ENCODE data around the gene ENO4. TPM values are rescaled to one million over a fixed set of nuclear protein-coding genes. Genes with fewer than 3 reads are reported as not detected.

ENO4 gene
- polyA plus RNA-seq, 1 of the 3 experiments (the other 2 are of a cell fraction), result 0.36 TPM

DNA sequence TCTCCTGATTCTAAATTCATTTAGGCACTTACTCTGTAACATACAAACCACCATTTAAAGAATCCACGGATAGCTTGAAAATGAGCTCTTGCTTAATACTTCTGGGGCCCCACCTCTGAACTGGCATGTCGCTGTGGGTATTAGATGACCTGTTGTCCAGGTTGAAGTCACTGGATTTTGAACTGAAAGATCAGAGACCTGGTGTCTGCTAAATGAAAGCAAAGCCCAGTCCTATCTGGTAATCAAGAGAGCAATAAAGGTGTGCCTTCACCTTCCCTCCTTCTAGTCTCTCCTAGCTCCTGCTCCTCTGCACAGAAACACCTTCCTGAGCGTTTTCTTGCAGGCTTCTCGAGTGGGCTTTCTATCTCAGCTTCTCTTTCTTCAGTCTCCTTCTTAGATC, 4.4 kb downstream of the ENO4 start:
- Histone ChIP-seq H3K27me3 (ENCODE audit: insufficient read depth) (no peaks in the 10 kb centered on the region), H3K4me3 (ENCODE audit: low read depth in 2 of 2, low read length in 1 of 2) (no peak overlapping the region), H2AFZ (ENCODE audit: low read depth) (no peak overlapping the region), H3K4me2 (no peak overlapping the region), H3F3A (replicated peaks; ENCODE audit: insufficient read depth) (no peaks in the 10 kb centered on the region), H3K79me2 (ENCODE audit: insufficient read depth) (no peaks in the 10 kb centered on the region), H4K20me1 (ENCODE audit: insufficient read depth) (no peaks in the 10 kb centered on the region), H3K9me3 (no peaks in the 10 kb centered on the region), H3K4me1 (ENCODE audit: control insufficient read depth in 1 of 2, insufficient read depth in 2 of 2, low read depth in 1 of 2, low read length in 1 of 2) (peaks cover 0 to 6% of the 10 kb centered on the region in 2 experiments; a peak in 1 of 4 replicates), H3K9ac (no peak overlapping the region), H3K36me3 (replicated peaks in 1 of 2; ENCODE audit: control insufficient read depth in 1 of 2, insufficient read depth in 2 of 2, low read length in 1 of 2) (no peaks in the 10 kb centered on the region), H3K9me2 (no peaks in the 10 kb centered on the region), H3K27ac (ENCODE audit: low read depth in 2 of 2, low read length in 1 of 2) (no peak overlapping the region)
- TF ChIP-seq GABPA (IDR thresholded peaks at IDR 0.05; ENCODE audit: low read depth) (no peak), ELF1 (IDR thresholded peaks at IDR 0.05) (no peak), POLR2AphosphoS5 (IDR thresholded peaks at IDR 0.05; ENCODE audit: low read depth, low read length) (no peak), YY1 (IDR thresholded peaks at IDR 0.05; ENCODE audit: low read depth) (no peak), GATA2 (CRISPR knock-in tag; IDR thresholded peaks at IDR 0.05) (no peak), RFX5 (IDR thresholded peaks at IDR 0.05; ENCODE audit: low read length) (no peak), EP300 (IDR thresholded peaks at IDR 0.05; ENCODE audit: borderline replicate concordance in 1 of 2, low read depth in 1 of 2, low read length in 1 of 2) (no peak)
- TF ChIP-seq, protein P1, sequence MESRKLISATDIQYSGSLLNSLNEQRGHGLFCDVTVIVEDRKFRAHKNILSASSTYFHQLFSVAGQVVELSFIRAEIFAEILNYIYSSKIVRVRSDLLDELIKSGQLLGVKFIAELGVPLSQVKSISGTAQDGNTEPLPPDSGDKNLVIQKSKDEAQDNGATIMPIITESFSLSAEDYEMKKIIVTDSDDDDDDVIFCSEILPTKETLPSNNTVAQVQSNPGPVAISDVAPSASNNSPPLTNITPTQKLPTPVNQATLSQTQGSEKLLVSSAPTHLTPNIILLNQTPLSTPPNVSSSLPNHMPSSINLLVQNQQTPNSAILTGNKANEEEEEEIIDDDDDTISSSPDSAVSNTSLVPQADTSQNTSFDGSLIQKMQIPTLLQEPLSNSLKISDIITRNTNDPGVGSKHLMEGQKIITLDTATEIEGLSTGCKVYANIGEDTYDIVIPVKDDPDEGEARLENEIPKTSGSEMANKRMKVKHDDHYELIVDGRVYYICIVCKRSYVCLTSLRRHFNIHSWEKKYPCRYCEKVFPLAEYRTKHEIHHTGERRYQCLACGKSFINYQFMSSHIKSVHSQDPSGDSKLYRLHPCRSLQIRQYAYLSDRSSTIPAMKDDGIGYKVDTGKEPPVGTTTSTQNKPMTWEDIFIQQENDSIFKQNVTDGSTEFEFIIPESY (IDR thresholded peaks at IDR 0.05; ENCODE audit: borderline replicate concordance, low read depth), result no peak
- TF ChIP-seq, protein P2, sequence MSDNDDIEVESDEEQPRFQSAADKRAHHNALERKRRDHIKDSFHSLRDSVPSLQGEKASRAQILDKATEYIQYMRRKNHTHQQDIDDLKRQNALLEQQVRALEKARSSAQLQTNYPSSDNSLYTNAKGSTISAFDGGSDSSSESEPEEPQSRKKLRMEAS (IDR thresholded peaks at IDR 0.05; ENCODE audit: low read depth), result no peak
- TF ChIP-seq, protein P3, sequence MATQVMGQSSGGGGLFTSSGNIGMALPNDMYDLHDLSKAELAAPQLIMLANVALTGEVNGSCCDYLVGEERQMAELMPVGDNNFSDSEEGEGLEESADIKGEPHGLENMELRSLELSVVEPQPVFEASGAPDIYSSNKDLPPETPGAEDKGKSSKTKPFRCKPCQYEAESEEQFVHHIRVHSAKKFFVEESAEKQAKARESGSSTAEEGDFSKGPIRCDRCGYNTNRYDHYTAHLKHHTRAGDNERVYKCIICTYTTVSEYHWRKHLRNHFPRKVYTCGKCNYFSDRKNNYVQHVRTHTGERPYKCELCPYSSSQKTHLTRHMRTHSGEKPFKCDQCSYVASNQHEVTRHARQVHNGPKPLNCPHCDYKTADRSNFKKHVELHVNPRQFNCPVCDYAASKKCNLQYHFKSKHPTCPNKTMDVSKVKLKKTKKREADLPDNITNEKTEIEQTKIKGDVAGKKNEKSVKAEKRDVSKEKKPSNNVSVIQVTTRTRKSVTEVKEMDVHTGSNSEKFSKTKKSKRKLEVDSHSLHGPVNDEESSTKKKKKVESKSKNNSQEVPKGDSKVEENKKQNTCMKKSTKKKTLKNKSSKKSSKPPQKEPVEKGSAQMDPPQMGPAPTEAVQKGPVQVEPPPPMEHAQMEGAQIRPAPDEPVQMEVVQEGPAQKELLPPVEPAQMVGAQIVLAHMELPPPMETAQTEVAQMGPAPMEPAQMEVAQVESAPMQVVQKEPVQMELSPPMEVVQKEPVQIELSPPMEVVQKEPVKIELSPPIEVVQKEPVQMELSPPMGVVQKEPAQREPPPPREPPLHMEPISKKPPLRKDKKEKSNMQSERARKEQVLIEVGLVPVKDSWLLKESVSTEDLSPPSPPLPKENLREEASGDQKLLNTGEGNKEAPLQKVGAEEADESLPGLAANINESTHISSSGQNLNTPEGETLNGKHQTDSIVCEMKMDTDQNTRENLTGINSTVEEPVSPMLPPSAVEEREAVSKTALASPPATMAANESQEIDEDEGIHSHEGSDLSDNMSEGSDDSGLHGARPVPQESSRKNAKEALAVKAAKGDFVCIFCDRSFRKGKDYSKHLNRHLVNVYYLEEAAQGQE (IDR thresholded peaks at IDR 0.05; ENCODE audit: low read depth, low read length), result no peak
- TF ChIP-seq, protein P4, sequence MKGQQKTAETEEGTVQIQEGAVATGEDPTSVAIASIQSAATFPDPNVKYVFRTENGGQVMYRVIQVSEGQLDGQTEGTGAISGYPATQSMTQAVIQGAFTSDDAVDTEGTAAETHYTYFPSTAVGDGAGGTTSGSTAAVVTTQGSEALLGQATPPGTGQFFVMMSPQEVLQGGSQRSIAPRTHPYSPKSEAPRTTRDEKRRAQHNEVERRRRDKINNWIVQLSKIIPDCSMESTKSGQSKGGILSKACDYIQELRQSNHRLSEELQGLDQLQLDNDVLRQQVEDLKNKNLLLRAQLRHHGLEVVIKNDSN (IDR thresholded peaks at IDR 0.05; ENCODE audit: borderline replicate concordance, low read depth), result no peak
- TF ChIP-seq, protein P5, sequence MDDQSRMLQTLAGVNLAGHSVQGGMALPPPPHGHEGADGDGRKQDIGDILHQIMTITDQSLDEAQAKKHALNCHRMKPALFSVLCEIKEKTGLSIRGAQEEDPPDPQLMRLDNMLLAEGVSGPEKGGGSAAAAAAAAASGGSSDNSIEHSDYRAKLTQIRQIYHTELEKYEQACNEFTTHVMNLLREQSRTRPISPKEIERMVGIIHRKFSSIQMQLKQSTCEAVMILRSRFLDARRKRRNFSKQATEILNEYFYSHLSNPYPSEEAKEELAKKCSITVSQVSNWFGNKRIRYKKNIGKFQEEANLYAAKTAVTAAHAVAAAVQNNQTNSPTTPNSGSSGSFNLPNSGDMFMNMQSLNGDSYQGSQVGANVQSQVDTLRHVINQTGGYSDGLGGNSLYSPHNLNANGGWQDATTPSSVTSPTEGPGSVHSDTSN (IDR thresholded peaks at IDR 0.05), result no peak
- WGBS (ENCODE audit: low lambda C conversion rate), result 50% methylated on average over 4 of the region's 4 CpGs
- no peak for DNase-seq
- CTCF ChIA-PET, result interaction anchor here (1.1 to 1.4 kb wide), 2 partner anchors 311 to 322 kb away, joined by 3 to 4 read pairs; no protein-coding TSS in a partner anchor
- POLR2A ChIA-PET, result no interaction called here
